CD8-positive, alpha-beta memory T cell (primary cell): ENCODE measurements around the gene ZNF750. TPM values are rescaled to one million over a fixed set of nuclear protein-coding genes. Genes with fewer than 3 reads are reported as not detected.

Experiments
- CTCF ChIA-PET: fragments of 350-600 bp; sonication (Branson Sonifier 250); formaldehyde crosslinking; loops from one replicate; lab custom pipeline; 2021; ENCODE audit warnings: antibody characterized with exemption; lab: Charles Lee
- POLR2A ChIA-PET: fragments of 350-600 bp; sonication (Branson Sonifier 250); formaldehyde crosslinking; loops from one replicate; lab custom pipeline; 2021; ENCODE audit warnings: antibody characterized with exemption; lab: Charles Lee
- DNase-seq, 5 donors: peaks; one replicate each; pipeline versions ENCODE4 v3.0.0 to v3.0.0-alpha.2; 2020 to 2022; ENCODE audit warnings: mixed read lengths in 1 of 5
- H3K27ac ChIP-seq: one replicate; pipeline ENCODE4 v1.7.0; 2013; ENCODE audit warnings: low read depth, mild to moderate bottlenecking, low read length, moderate library complexity
- H3K27me3 ChIP-seq: 2 replicates; pipeline ENCODE4 v1.7.0; 2013; ENCODE audit warnings: low read length, mild to moderate bottlenecking; ENCODE audit not compliant: insufficient read depth, poor library complexity, severe bottlenecking
- H3K36me3 ChIP-seq: 2 replicates; pipeline ENCODE4 v1.7.0; 2013; ENCODE audit warnings: mild to moderate bottlenecking, low read length, moderate library complexity; ENCODE audit not compliant: insufficient read depth
- H3K4me1 ChIP-seq: 2 replicates; pipeline ENCODE4 v1.7.0; 2013; ENCODE audit warnings: mild to moderate bottlenecking, low read length, moderate library complexity; ENCODE audit not compliant: insufficient read depth
- H3K4me3 ChIP-seq: 2 replicates; pipeline ENCODE4 v1.7.0; 2013; ENCODE audit warnings: mild to moderate bottlenecking, low read length
- H3K9me3 ChIP-seq: 2 replicates; pipeline ENCODE4 v1.7.0; 2013; ENCODE audit warnings: mild to moderate bottlenecking, low read length
- H3K27ac Mint-ChIP-seq, 8 donors: one replicate each; pipeline ENCODE4 v1.8.0; 2020 to 2021; ENCODE audit warnings: mixed read lengths in 8 of 8, mild to moderate bottlenecking in 6 of 8, inconsistent platforms in 3 of 8, moderate library complexity in 3 of 8
- H3K27me3 Mint-ChIP-seq, 2 donors: one replicate each; pipeline ENCODE4 v1.8.0; 2020 to 2021; ENCODE audit warnings: mixed read lengths in 2 of 2, mild to moderate bottlenecking in 1 of 2, moderate library complexity in 1 of 2
- H3K36me3 Mint-ChIP-seq, 3 donors: one replicate each; pipeline ENCODE4 v1.8.0; 2020 to 2021; ENCODE audit warnings: mixed read lengths in 3 of 3, inconsistent platforms in 1 of 3, mild to moderate bottlenecking in 1 of 3
- H3K4me1 Mint-ChIP-seq, 3 donors: one replicate each; pipeline ENCODE4 v1.8.0; 2020 to 2021; ENCODE audit warnings: mixed read lengths in 3 of 3, inconsistent platforms in 1 of 3, mild to moderate bottlenecking in 1 of 3
- H3K4me3 Mint-ChIP-seq, 7 donors: one replicate each; pipeline ENCODE4 v1.8.0; 2020 to 2021; ENCODE audit warnings: mixed read lengths in 7 of 7, mild to moderate bottlenecking in 6 of 7, moderate library complexity in 4 of 7, inconsistent platforms in 2 of 7
- H3K9me3 Mint-ChIP-seq, 5 donors: one replicate each; pipeline ENCODE4 v1.8.0; 2020 to 2022; ENCODE audit warnings: mixed read lengths in 5 of 5, mild to moderate bottlenecking in 3 of 5, moderate library complexity in 2 of 5, inconsistent platforms in 1 of 5
- polyA plus RNA-seq: library from polyadenylated mRNA; unstranded; fragments of 300-500 nt; fragmentation: Illumina TruSeq; gene quantifications from one replicate; pipeline ENCODE4 v1.2.3, GENCODE V29; 2021
- total RNA-seq, 2 experiments: library from RNA; stranded (reverse); gene quantifications; one replicate each; pipeline ENCODE4 v1.2.3, GENCODE V29; 2021

The ZNF750 gene
- total and polyA plus RNA-seq, 3 experiments from 2014 or later: not detected

GRCh38 chr17:82862737-82863382, 23.0 kb upstream of the ZNF750 start:
- peak overlapping the region in 6 of 7 donors; percentile 5 to 90 (median 52) for H3K4me3 Mint-ChIP-seq

GRCh38 chr17:82862191-82862590, 22.4 kb upstream of the ZNF750 start:
- Histone ChIP-seq H3K4me1 (peaks cover 86% of the 10 kb centered on the region), H3K4me3 (no peak overlapping the region), H3K27me3 (no peaks in the 10 kb centered on the region), H3K27ac (no peak overlapping the region), H3K9me3 (no peaks in the 10 kb centered on the region), H3K36me3 (no peaks in the 10 kb centered on the region)
- H3K36me3 Mint-ChIP-seq: no peaks in the 10 kb centered on the region
- H3K27ac Mint-ChIP-seq: peak overlapping the region; percentile 92 to 99 (median 97)
- no peak for DNase-seq
- peaks cover 70 to 83% (median 75%) of the 10 kb centered on the region in 3 donors for H3K4me1 Mint-ChIP-seq
- no peaks in the 10 kb centered on the region for H3K27me3 Mint-ChIP-seq
- H3K4me3 Mint-ChIP-seq: peak overlapping the region in 4 of 7 donors; percentile 22 to 61 (median 32)
- CTCF ChIA-PET: no interaction called here
- H3K9me3 Mint-ChIP-seq: no peaks in the 10 kb centered on the region
- POLR2A ChIA-PET: interaction anchor here (0.6 to 0.7 kb wide), 2 partner anchors 339 to 556 kb away, joined by 3 read pairs; no protein-coding TSS in a partner anchor

More at GRCh38 chr17:82862737-82863382, 23.0 kb upstream of the ZNF750 start:
- DNase-seq: no peak
- CTCF ChIA-PET: interaction anchor here (1.3 to 2.9 kb wide), 3 partner anchors 20 to 34 kb away, joined by 3 to 15 read pairs (median 9); no protein-coding TSS in a partner anchor
- Mint-ChIP-seq H3K4me1 (peaks cover 70 to 90% (median 75%) of the 10 kb centered on the region in 3 donors), H3K9me3 (no peaks in the 10 kb centered on the region), H3K36me3 (no peaks in the 10 kb centered on the region), H3K27me3 (no peaks in the 10 kb centered on the region), H3K27ac (peak overlapping the region; percentile 93 to 99 (median 98))
- no peaks in the 10 kb centered on the region for H3K9me3 ChIP-seq
- POLR2A ChIA-PET: interaction anchor here (0.7 to 2.1 kb wide), 4 partner anchors 15 to 557 kb away, joined by 3 to 24 read pairs (median 4); no protein-coding TSS in a partner anchor
- H3K4me3 ChIP-seq: no peak overlapping the region
- H3K27ac ChIP-seq: no peak overlapping the region
- no peaks in the 10 kb centered on the region for H3K27me3 ChIP-seq
- no peaks in the 10 kb centered on the region for H3K36me3 ChIP-seq
- H3K4me1 ChIP-seq: peaks cover 92% of the 10 kb centered on the region

- Histone ChIP-seq H3K27me3 (no peaks in the 10 kb centered on the region), H3K9me3 (no peaks in the 10 kb centered on the region), H3K4me1 (peaks cover 78% of the 10 kb centered on the region), H3K36me3 (no peaks in the 10 kb centered on the region), H3K4me3 (no peak overlapping the region), H3K27ac (no peak overlapping the region)
- ChIA-PET POLR2A (interaction anchor here (0.6 kb wide), 1 partner anchor 340 kb away, joined by 3 read pairs; no protein-coding TSS in a partner anchor), CTCF (no interaction called here)
- H3K27me3 Mint-ChIP-seq: no peaks in the 10 kb centered on the region
- peaks cover 72 to 80% (median 74%) of the 10 kb centered on the region in 3 donors for H3K4me1 Mint-ChIP-seq
- no peaks in the 10 kb centered on the region for H3K36me3 Mint-ChIP-seq
- peak overlapping the region in 7 of 8 donors; percentile 26 to 93 (median 81) for H3K27ac Mint-ChIP-seq
- DNase-seq: no peak
- H3K9me3 Mint-ChIP-seq: no peaks in the 10 kb centered on the region
- peak overlapping the region; percentile 28 to 92 (median 56) for H3K4me3 Mint-ChIP-seq
Observed at GRCh38 chr17:82861393-82861775, 21.6 kb upstream of the ZNF750 start.

- Mint-ChIP-seq H3K27ac (peak overlapping the region; percentile 95 to 100 (median 98)), H3K9me3 (no peaks in the 10 kb centered on the region), H3K4me1 (peaks cover 66 to 74% (median 68%) of the 10 kb centered on the region in 3 donors), H3K27me3 (no peaks in the 10 kb centered on the region), H3K36me3 (peaks cover 0 to 3% (median 2%) of the 10 kb centered on the region in 3 donors), H3K4me3 (peak overlapping the region; percentile 80 to 92 (median 87))
- Histone ChIP-seq H3K36me3 (no peaks in the 10 kb centered on the region), H3K4me3 (peak overlapping the region; percentile 50), H3K27me3 (no peaks in the 10 kb centered on the region), H3K9me3 (no peaks in the 10 kb centered on the region), H3K4me1 (peaks cover 72% of the 10 kb centered on the region), H3K27ac (peak overlapping the region; percentile 46)
- CTCF ChIA-PET: interaction anchor here (1.1 to 1.6 kb wide), 3 partner anchors 10 to 86 kb away, joined by 3 to 4 read pairs (median 3); no protein-coding TSS in a partner anchor
- POLR2A ChIA-PET: no interaction called here
- DNase-seq: no peak
Observed at GRCh38 chr17:82860606-82861392, 21.0 kb upstream of the ZNF750 start.

GRCh38 chr17:82859431-82860403, 19.9 kb upstream of the ZNF750 start:
- Mint-ChIP-seq H3K9me3 (no peaks in the 10 kb centered on the region), H3K4me3 (peak overlapping the region; percentile 80 to 92 (median 87)), H3K27me3 (no peaks in the 10 kb centered on the region), H3K27ac (peak overlapping the region; percentile 95 to 100 (median 98)), H3K4me1 (peaks cover 56 to 64% (median 59%) of the 10 kb centered on the region in 3 donors), H3K36me3 (peaks cover 0 to 6% (median 3%) of the 10 kb centered on the region in 3 donors)
- DNase-seq: peak in 4 of 5 donors; percentile 39 to 72 (median 50)
- CTCF ChIA-PET: interaction anchor here (1.1 to 1.6 kb wide), 3 partner anchors 9 to 84 kb away, joined by 3 to 4 read pairs (median 3); no protein-coding TSS in a partner anchor
- Histone ChIP-seq H3K36me3 (peaks cover 1% of the 10 kb centered on the region), H3K27ac (peak overlapping the region; percentile 46), H3K4me1 (peaks cover 61% of the 10 kb centered on the region), H3K27me3 (no peaks in the 10 kb centered on the region), H3K9me3 (no peaks in the 10 kb centered on the region), H3K4me3 (peak overlapping the region; percentile 50)
- POLR2A ChIA-PET: interaction anchor here (1.1 kb wide), 1 partner anchor 23 kb away, joined by 3 read pairs; no protein-coding TSS in a partner anchor

- H3K36me3 ChIP-seq: peaks cover 3% of the 10 kb centered on the region
- H3K27ac ChIP-seq: peak overlapping the region; percentile 46
Observed at GRCh38 chr17:82858376-82859126, 18.7 kb upstream of the ZNF750 start.

More at GRCh38 chr17:82858376-82859126, 18.7 kb upstream of the ZNF750 start:
- ChIA-PET CTCF (no interaction called here), POLR2A (interaction anchor here (1.1 kb wide), 1 partner anchor 24 kb away, joined by 3 read pairs; no protein-coding TSS in a partner anchor)
- Mint-ChIP-seq H3K4me1 (peaks cover 48 to 52% (median 48%) of the 10 kb centered on the region in 3 donors), H3K36me3 (peaks cover 0 to 17% (median 4%) of the 10 kb centered on the region in 3 donors), H3K9me3 (no peaks in the 10 kb centered on the region), H3K27me3 (no peaks in the 10 kb centered on the region), H3K4me3 (peak overlapping the region; percentile 49 to 92 (median 78)), H3K27ac (peak overlapping the region; percentile 95 to 100 (median 98))
- Histone ChIP-seq H3K4me3 (no peak overlapping the region), H3K4me1 (peaks cover 52% of the 10 kb centered on the region), H3K27me3 (no peaks in the 10 kb centered on the region), H3K9me3 (no peaks in the 10 kb centered on the region)
- DNase-seq: peak; percentile 31 to 67 (median 35)
